Dermis blood vessel endothelial cell (primary cell): ENCODE results near the gene FSD2. TPM values are rescaled to one million over a fixed set of nuclear protein-coding genes. Genes with fewer than 3 reads are reported as not detected.
"Not testable (repeated sequence)": the region's sequence is repeated elsewhere in the genome, so short reads cannot be mapped to it uniquely, and the experiment has no call there.

Source experiments
- DNase-seq: peaks from one replicate; pipeline ENCODE4 v3.0.0; 2010
- total RNA-seq: library from RNA; depleted of rRNA; stranded (reverse); fragments of >200 nt; gene quantifications from 2 replicates; pipeline ENCODE4 v1.2.3, GENCODE V29; 2014

The FSD2 gene
- total RNA-seq, 1 donor from 2014 or later = not detected

- no peak for DNase-seq
These were observed 13.8 kb downstream of the FSD2 start for GRCh38 chr15:82792068-82792467.

GRCh38 chr15:82790321-82790720, 15.5 kb downstream of the FSD2 start:
- no peak for DNase-seq

- no peak for DNase-seq
These were observed 16.4 kb downstream of the FSD2 start for GRCh38 chr15:82789491-82789890.

- DNase-seq = no peak
These were observed 17.4 kb downstream of the FSD2 start for GRCh38 chr15:82788496-82788895.

GRCh38 chr15:82781349-82781748, 24.5 kb downstream of the FSD2 start:
- no peak for DNase-seq

- no peak for DNase-seq
These were observed 27.1 kb downstream of the FSD2 start for GRCh38 chr15:82778755-82779154.

GRCh38 chr15:82774496-82774895, 31.4 kb downstream of the FSD2 start:
- DNase-seq = no peak

GRCh38 chr15:82771789-82772607, 33.9 kb downstream of the FSD2 start:
- no peak for DNase-seq

- DNase-seq = no peak
These were observed 37.3 kb downstream of the FSD2 start for GRCh38 chr15:82768414-82769054.

GRCh38 chr15:82767163-82767829, 38.6 kb downstream of the FSD2 start:
- no peak for DNase-seq

GRCh38 chr15:82766201-82766600, 39.7 kb downstream of the FSD2 start:
- DNase-seq = not testable (repeated sequence)

- DNase-seq = no peak
These were observed 41.1 kb downstream of the FSD2 start for GRCh38 chr15:82764740-82765139.

GRCh38 chr15:82764117-82764490, 41.8 kb downstream of the FSD2 start:
- no peak for DNase-seq

GRCh38 chr15:82763361-82764116, 42.3 kb downstream of the FSD2 start:
- DNase-seq = no peak

- peak; percentile 4 for DNase-seq
These were observed 54.6 kb downstream of the FSD2 start for GRCh38 chr15:82751308-82751707.

GRCh38 chr15:82750831-82751180, 55.1 kb downstream of the FSD2 start:
- peak; percentile 41 for DNase-seq

GRCh38 chr15:82749951-82750830, 55.7 kb downstream of the FSD2 start:
- peak; percentile 95 for DNase-seq

GRCh38 chr15:82748315-82748714, 57.6 kb downstream of the FSD2 start:
- DNase-seq = no peak

GRCh38 chr15:82743810-82744209, 62.1 kb downstream of the FSD2 start:
- DNase-seq = no peak

GRCh38 chr15:82742134-82742533, 63.7 kb downstream of the FSD2 start:
- no peak for DNase-seq

GRCh38 chr15:82739086-82739485, 66.8 kb downstream of the FSD2 start:
- DNase-seq = no peak

- no peak for DNase-seq
These were observed 67.9 kb downstream of the FSD2 start for GRCh38 chr15:82737975-82738374.
